ENCODE data around the gene L3MBTL2. TPM values are rescaled to one million over a fixed set of nuclear protein-coding genes. Genes with fewer than 3 reads are reported as not detected.
A peak's percentile ranks its signal among the peaks of the same experiment; 100 is the strongest.

Gene L3MBTL2
- total RNA-seq, 1 donor from 2014 or later, result 42.3 TPM

GRCh38 chr22:41237707-41238569 lies 32.8 kb downstream of the L3MBTL2 start:
- Mint-ChIP-seq H3K27ac (no peak overlapping the region), H3K4me3 (peak overlapping the region; percentile 64), H3K9me3 (no peaks in the 10 kb centered on the region), H3K4me1 (peaks cover 8% of the 10 kb centered on the region), H3K36me3 (ENCODE audit: low read depth) (no peaks in the 10 kb centered on the region), H3K27me3 (no peaks in the 10 kb centered on the region)
- intact Hi-C loops (cut with micrococcal nuclease), result loop anchor here (1.0 kb wide), 3 partner anchors 33 to 316 kb away; partner anchors contain the start of genes L3MBTL2 and RANGAP1
- ChIA-PET CTCF (interaction anchor here (0.6 to 2.9 kb wide), 22 partner anchors 20 to 801 kb away, joined by 3 to 83 read pairs (median 3); partner anchors contain the start of genes RBX1 and ZC3H7B), POLR2A (interaction anchor here (0.5 to 2.0 kb wide), 17 partner anchors 10 to 443 kb away, joined by 3 to 16 read pairs (median 4); partner anchors contain the start of genes DESI1, EP300, RANGAP1 and RBX1)
- ATAC-seq (ENCODE audit: low read depth) (peak; percentile 97), DNase-seq (peak; percentile 78)
- no peak for TF ChIP-seq CTCF (IDR thresholded peaks at IDR 0.05)

- Mint-ChIP-seq H3K27ac (no peak overlapping the region), H3K27me3 (no peaks in the 10 kb centered on the region), H3K4me1 (peaks cover 8% of the 10 kb centered on the region), H3K36me3 (ENCODE audit: low read depth) (no peaks in the 10 kb centered on the region), H3K9me3 (no peaks in the 10 kb centered on the region), H3K4me3 (peak overlapping the region; percentile 76)
- intact Hi-C loops (cut with micrococcal nuclease), result no loop called here
- POLR2A ChIA-PET, result interaction anchor here (1.4 to 2.0 kb wide), 6 partner anchors 41 to 382 kb away, joined by 5 to 16 read pairs (median 8); partner anchors contain the start of genes DESI1, EP300, RBX1 and XRCC6
- TF ChIP-seq CTCF (IDR thresholded peaks at IDR 0.05), result no peak
- ATAC-seq (ENCODE audit: low read depth) (no peak), DNase-seq (no peak)
- CTCF ChIA-PET, result interaction anchor here (1.1 to 2.9 kb wide), 5 partner anchors 21 to 322 kb away, joined by 3 to 83 read pairs (median 9); no protein-coding TSS in a partner anchor
These were observed 33.7 kb downstream of the L3MBTL2 start for GRCh38 chr22:41238570-41239442.

GRCh38 chr22:41239443-41240128 lies 34.5 kb downstream of the L3MBTL2 start:
- no peak for TF ChIP-seq CTCF (IDR thresholded peaks at IDR 0.05)
- ChIA-PET CTCF (no interaction called here), POLR2A (interaction anchor here (0.7 kb wide), 1 partner anchor 1277 kb away, joined by 4 read pairs; no protein-coding TSS in a partner anchor)
- no peaks in the 10 kb centered on the region for H3K36me3 Mint-ChIP-seq (ENCODE audit: low read depth)
- peaks cover 8% of the 10 kb centered on the region for H3K4me1 Mint-ChIP-seq
- intact Hi-C loops (cut with micrococcal nuclease), result no loop called here
- no peaks in the 10 kb centered on the region for H3K9me3 Mint-ChIP-seq
- DNase-seq, result no peak
- H3K4me3 Mint-ChIP-seq, result no peak overlapping the region
- no peak for ATAC-seq (ENCODE audit: low read depth)
- H3K27ac Mint-ChIP-seq, result no peak overlapping the region
- H3K27me3 Mint-ChIP-seq, result no peaks in the 10 kb centered on the region

GRCh38 chr22:41240377-41241132 lies 35.4 kb downstream of the L3MBTL2 start, which contains the start of gene CHADL:
CHADL (minus strand) TSS chr22:41240931; CDS start chr22:41240881, 50 bp downstream.
- Mint-ChIP-seq H3K9me3 (no peaks in the 10 kb centered on the region), H3K4me3 (no peak within 1 kb of the TSS), H3K4me1 (peaks cover 8% of the 10 kb centered on the region), H3K27ac (no peak within 1 kb of the TSS), H3K27me3 (no peaks in the 10 kb centered on the region), H3K36me3 (ENCODE audit: low read depth) (peaks cover 9% of the 10 kb centered on the region)
- ATAC-seq (ENCODE audit: low read depth) (no peak), DNase-seq (no peak)
- POLR2A ChIA-PET, result interaction anchor here (0.7 kb wide), 1 partner anchor 1276 kb away, joined by 4 read pairs; no protein-coding TSS in a partner anchor
- no peak for TF ChIP-seq CTCF (IDR thresholded peaks at IDR 0.05)
- CTCF ChIA-PET, result no interaction called here
- intact Hi-C loops (cut with micrococcal nuclease), result no loop called here
